ENCODE measurements around the gene FAM20C.

Gene FAM20C

GRCh38 chr7:191981-192649 is at the start of gene FAM20C:
Gene FAM20C, plus strand, starts transcription at chr7:192571. Its CDS starts 629 bp downstream, at chr7:193200.
- Histone ChIP-seq H3K27me3 (ENCODE audit: insufficient read depth, low read length) (peaks cover 28% of the 10 kb centered on the region), H3K36me3 (ENCODE audit: insufficient read depth, low read length) (peaks cover 5% of the 10 kb centered on the region), H2AFZ (ENCODE audit: low read depth, low read length) (peak within 1 kb of the TSS; percentile 26), H3K4me1 (ENCODE audit: insufficient read depth, low read length) (peaks cover 13% of the 10 kb centered on the region), H3K4me3 (ENCODE audit: low read length) (peak within 1 kb of the TSS; percentile 51), H3K9me3 (ENCODE audit: low read length) (no peaks in the 10 kb centered on the region)

- no peaks in the 10 kb centered on the region for H3K9me3 ChIP-seq (ENCODE audit: low read length)
- H2AFZ ChIP-seq (ENCODE audit: low read depth, low read length), result no peak overlapping the region
- H3K36me3 ChIP-seq (ENCODE audit: insufficient read depth, low read length), result peaks cover 2% of the 10 kb centered on the region
- no peak overlapping the region for H3K4me3 ChIP-seq (ENCODE audit: low read length)
- H3K4me1 ChIP-seq (ENCODE audit: insufficient read depth, low read length), result peaks cover 8% of the 10 kb centered on the region
- H3K27me3 ChIP-seq (ENCODE audit: insufficient read depth, low read length), result no peaks in the 10 kb centered on the region
Measured at GRCh38 chr7:143145-143751, 49.1 kb upstream of the FAM20C start.

GRCh38 chr7:143811-144453 is 48.4 kb upstream of the FAM20C start:
- Histone ChIP-seq H3K4me3 (ENCODE audit: low read length) (no peak overlapping the region), H2AFZ (ENCODE audit: low read depth, low read length) (no peak overlapping the region), H3K4me1 (ENCODE audit: insufficient read depth, low read length) (peaks cover 12% of the 10 kb centered on the region), H3K36me3 (ENCODE audit: insufficient read depth, low read length) (peaks cover 2% of the 10 kb centered on the region), H3K27me3 (ENCODE audit: insufficient read depth, low read length) (no peaks in the 10 kb centered on the region), H3K9me3 (ENCODE audit: low read length) (no peaks in the 10 kb centered on the region)

GRCh38 chr7:144454-144826 is 47.9 kb upstream of the FAM20C start:
- no peak overlapping the region for H2AFZ ChIP-seq (ENCODE audit: low read depth, low read length)
- H3K4me3 ChIP-seq (ENCODE audit: low read length), result no peak overlapping the region
- H3K36me3 ChIP-seq (ENCODE audit: insufficient read depth, low read length), result peaks cover 2% of the 10 kb centered on the region
- peaks cover 8% of the 10 kb centered on the region for H3K4me1 ChIP-seq (ENCODE audit: insufficient read depth, low read length)
- no peaks in the 10 kb centered on the region for H3K27me3 ChIP-seq (ENCODE audit: insufficient read depth, low read length)
- no peaks in the 10 kb centered on the region for H3K9me3 ChIP-seq (ENCODE audit: low read length)

- H3K36me3 ChIP-seq (ENCODE audit: insufficient read depth, low read length), result peaks cover 2% of the 10 kb centered on the region
- no peak overlapping the region for H2AFZ ChIP-seq (ENCODE audit: low read depth, low read length)
- no peak overlapping the region for H3K4me3 ChIP-seq (ENCODE audit: low read length)
- H3K4me1 ChIP-seq (ENCODE audit: insufficient read depth, low read length), result peaks cover 11% of the 10 kb centered on the region
- H3K9me3 ChIP-seq (ENCODE audit: low read length), result no peaks in the 10 kb centered on the region
- no peaks in the 10 kb centered on the region for H3K27me3 ChIP-seq (ENCODE audit: insufficient read depth, low read length)
Measured at GRCh38 chr7:145863-146262, 46.5 kb upstream of the FAM20C start.

GRCh38 chr7:148543-148931 is 43.8 kb upstream of the FAM20C start:
- Histone ChIP-seq H3K27me3 (ENCODE audit: insufficient read depth, low read length) (no peaks in the 10 kb centered on the region), H3K36me3 (ENCODE audit: insufficient read depth, low read length) (peaks cover 2% of the 10 kb centered on the region), H3K4me3 (ENCODE audit: low read length) (peak overlapping the region; percentile 88), H3K9me3 (ENCODE audit: low read length) (no peaks in the 10 kb centered on the region), H2AFZ (ENCODE audit: low read depth, low read length) (no peak overlapping the region), H3K4me1 (ENCODE audit: insufficient read depth, low read length) (peaks cover 11% of the 10 kb centered on the region)

- Histone ChIP-seq H3K9me3 (ENCODE audit: low read length) (no peaks in the 10 kb centered on the region), H3K4me3 (ENCODE audit: low read length) (peak overlapping the region; percentile 88), H2AFZ (ENCODE audit: low read depth, low read length) (peak overlapping the region; percentile 11), H3K36me3 (ENCODE audit: insufficient read depth, low read length) (peaks cover 2% of the 10 kb centered on the region), H3K4me1 (ENCODE audit: insufficient read depth, low read length) (peaks cover 11% of the 10 kb centered on the region), H3K27me3 (ENCODE audit: insufficient read depth, low read length) (no peaks in the 10 kb centered on the region)
Measured at GRCh38 chr7:148932-149790, 43.2 kb upstream of the FAM20C start.

GRCh38 chr7:149791-150636 is 42.4 kb upstream of the FAM20C start:
- Histone ChIP-seq H2AFZ (ENCODE audit: low read depth, low read length) (peak overlapping the region; percentile 11), H3K4me3 (ENCODE audit: low read length) (peak overlapping the region; percentile 88), H3K9me3 (ENCODE audit: low read length) (no peaks in the 10 kb centered on the region), H3K4me1 (ENCODE audit: insufficient read depth, low read length) (peaks cover 11% of the 10 kb centered on the region), H3K27me3 (ENCODE audit: insufficient read depth, low read length) (no peaks in the 10 kb centered on the region), H3K36me3 (ENCODE audit: insufficient read depth, low read length) (peaks cover 2% of the 10 kb centered on the region)

GRCh38 chr7:150811-151221 is 41.6 kb upstream of the FAM20C start:
- H3K36me3 ChIP-seq (ENCODE audit: insufficient read depth, low read length), result peaks cover 2% of the 10 kb centered on the region
- no peaks in the 10 kb centered on the region for H3K27me3 ChIP-seq (ENCODE audit: insufficient read depth, low read length)
- H2AFZ ChIP-seq (ENCODE audit: low read depth, low read length), result no peak overlapping the region
- no peak overlapping the region for H3K4me3 ChIP-seq (ENCODE audit: low read length)
- no peaks in the 10 kb centered on the region for H3K9me3 ChIP-seq (ENCODE audit: low read length)
- peaks cover 11% of the 10 kb centered on the region for H3K4me1 ChIP-seq (ENCODE audit: insufficient read depth, low read length)

- Histone ChIP-seq H3K9me3 (ENCODE audit: low read length) (no peaks in the 10 kb centered on the region), H3K36me3 (ENCODE audit: insufficient read depth, low read length) (peaks cover 2% of the 10 kb centered on the region), H3K4me3 (ENCODE audit: low read length) (no peak overlapping the region), H2AFZ (ENCODE audit: low read depth, low read length) (no peak overlapping the region), H3K4me1 (ENCODE audit: insufficient read depth, low read length) (peaks cover 11% of the 10 kb centered on the region), H3K27me3 (ENCODE audit: insufficient read depth, low read length) (no peaks in the 10 kb centered on the region)
Measured at GRCh38 chr7:151346-152050, 40.9 kb upstream of the FAM20C start.

GRCh38 chr7:152702-153391 is 39.5 kb upstream of the FAM20C start:
- Histone ChIP-seq H2AFZ (ENCODE audit: low read depth, low read length) (no peak overlapping the region), H3K4me3 (ENCODE audit: low read length) (no peak overlapping the region), H3K36me3 (ENCODE audit: insufficient read depth, low read length) (no peaks in the 10 kb centered on the region), H3K27me3 (ENCODE audit: insufficient read depth, low read length) (peaks cover 12% of the 10 kb centered on the region), H3K4me1 (ENCODE audit: insufficient read depth, low read length) (peaks cover 11% of the 10 kb centered on the region), H3K9me3 (ENCODE audit: low read length) (no peaks in the 10 kb centered on the region)
